ENCODE data around the gene GARIN1A. TPM values are rescaled to one million over a fixed set of nuclear protein-coding genes. Genes with fewer than 3 reads are reported as not detected.
"Not testable (repeated sequence)": the region's sequence is repeated elsewhere in the genome, so short reads cannot be mapped to it uniquely, and the experiment has no call there.

Gene GARIN1A
- 0.15 TPM for polyA plus RNA-seq (2013, experiment 1 of 2)
- not detected for polyA plus RNA-seq (2013, experiment 2 of 2)

GRCh38 chr7:128671992-128672391 is at the start of gene GARIN1A:
Gene GARIN1A, plus strand, starts transcription at chr7:128672292. Its CDS starts 106 bp downstream, at chr7:128672398.
- no peaks in the 10 kb centered on the region for H3K4me1 ChIP-seq (ENCODE audit: insufficient read depth, low read length)
- no peak within 1 kb of the TSS for H3K27ac ChIP-seq (ENCODE audit: low read depth, low read length)
- H3K9me3 ChIP-seq (ENCODE audit: insufficient read depth, low read depth, low read length) = no peaks in the 10 kb centered on the region
- no peak within 1 kb of the TSS for H3K9ac ChIP-seq (ENCODE audit: low read depth, low read length)
- H3K4me3 ChIP-seq (ENCODE audit: low read length) = no peak within 1 kb of the TSS
- no peaks in the 10 kb centered on the region for H3K27me3 ChIP-seq (ENCODE audit: insufficient read depth, low read length)
- WGBS = 84% methylated on average over 3 of the region's 4 CpGs
- no peaks in the 10 kb centered on the region for H3K36me3 ChIP-seq (ENCODE audit: insufficient read depth, low read length)

GRCh38 chr7:128627124-128627523 is 45.0 kb upstream of the GARIN1A start:
- H3K27me3 ChIP-seq (ENCODE audit: insufficient read depth, low read length); H3K4me3 ChIP-seq (ENCODE audit: low read length); H3K27ac ChIP-seq (ENCODE audit: low read depth, low read length); H3K9me3 ChIP-seq (ENCODE audit: insufficient read depth, low read depth, low read length); H3K4me1 ChIP-seq (ENCODE audit: insufficient read depth, low read length); H3K9ac ChIP-seq (ENCODE audit: low read depth, low read length): not testable (repeated sequence)
- H3K36me3 ChIP-seq (ENCODE audit: insufficient read depth, low read length) = peaks cover 58% of the 10 kb centered on the region
- no CpG with 5 or more reads among the region's 2 CpGs for WGBS

- peaks cover 32% of the 10 kb centered on the region for H3K36me3 ChIP-seq (ENCODE audit: insufficient read depth, low read length)
- not testable (repeated sequence) for H3K4me1 ChIP-seq (ENCODE audit: insufficient read depth, low read length); H3K27me3 ChIP-seq (ENCODE audit: insufficient read depth, low read length); H3K4me3 ChIP-seq (ENCODE audit: low read length); H3K9me3 ChIP-seq (ENCODE audit: insufficient read depth, low read depth, low read length); H3K9ac ChIP-seq (ENCODE audit: low read depth, low read length); H3K27ac ChIP-seq (ENCODE audit: low read depth, low read length)
- WGBS = 100% methylated on average over 3 of the region's 3 CpGs
These were observed 38.2 kb upstream of the GARIN1A start for GRCh38 chr7:128633915-128634314.

GRCh38 chr7:128645206-128645605 is 26.9 kb upstream of the GARIN1A start:
- peaks cover 10% of the 10 kb centered on the region for H3K36me3 ChIP-seq (ENCODE audit: insufficient read depth, low read length)
- not testable (repeated sequence) for H3K9ac ChIP-seq (ENCODE audit: low read depth, low read length); H3K9me3 ChIP-seq (ENCODE audit: insufficient read depth, low read depth, low read length); H3K27me3 ChIP-seq (ENCODE audit: insufficient read depth, low read length); H3K4me1 ChIP-seq (ENCODE audit: insufficient read depth, low read length); H3K4me3 ChIP-seq (ENCODE audit: low read length); H3K27ac ChIP-seq (ENCODE audit: low read depth, low read length)
- WGBS = 91% methylated on average over 5 of the region's 5 CpGs

- not testable (repeated sequence) for H3K4me3 ChIP-seq (ENCODE audit: low read length); H3K9ac ChIP-seq (ENCODE audit: low read depth, low read length); H3K9me3 ChIP-seq (ENCODE audit: insufficient read depth, low read depth, low read length); H3K27me3 ChIP-seq (ENCODE audit: insufficient read depth, low read length); H3K4me1 ChIP-seq (ENCODE audit: insufficient read depth, low read length); H3K27ac ChIP-seq (ENCODE audit: low read depth, low read length)
- H3K36me3 ChIP-seq (ENCODE audit: insufficient read depth, low read length) = peaks cover 13% of the 10 kb centered on the region
- 90% methylated on average over 4 of the region's 4 CpGs for WGBS
These were observed 26.2 kb upstream of the GARIN1A start for GRCh38 chr7:128645844-128646243.

GRCh38 chr7:128646877-128647276 is 25.2 kb upstream of the GARIN1A start:
- peaks cover 12% of the 10 kb centered on the region for H3K36me3 ChIP-seq (ENCODE audit: insufficient read depth, low read length)
- H3K27ac ChIP-seq (ENCODE audit: low read depth, low read length); H3K9me3 ChIP-seq (ENCODE audit: insufficient read depth, low read depth, low read length); H3K4me3 ChIP-seq (ENCODE audit: low read length); H3K9ac ChIP-seq (ENCODE audit: low read depth, low read length); H3K27me3 ChIP-seq (ENCODE audit: insufficient read depth, low read length); H3K4me1 ChIP-seq (ENCODE audit: insufficient read depth, low read length): not testable (repeated sequence)
- over 99% methylated on average over 5 of the region's 6 CpGs for WGBS

GRCh38 chr7:128651096-128651495 is 21.0 kb upstream of the GARIN1A start:
- not testable (repeated sequence) for H3K27ac ChIP-seq (ENCODE audit: low read depth, low read length); H3K27me3 ChIP-seq (ENCODE audit: insufficient read depth, low read length); H3K9me3 ChIP-seq (ENCODE audit: insufficient read depth, low read depth, low read length); H3K36me3 ChIP-seq (ENCODE audit: insufficient read depth, low read length); H3K4me3 ChIP-seq (ENCODE audit: low read length); H3K9ac ChIP-seq (ENCODE audit: low read depth, low read length); H3K4me1 ChIP-seq (ENCODE audit: insufficient read depth, low read length)
- WGBS = 98% methylated on average over 4 of the region's 6 CpGs

GRCh38 chr7:128652606-128653005 is 19.5 kb upstream of the GARIN1A start:
- WGBS = 96% methylated on average over 19 of the region's 24 CpGs
- H3K4me1 ChIP-seq (ENCODE audit: insufficient read depth, low read length); H3K27me3 ChIP-seq (ENCODE audit: insufficient read depth, low read length); H3K27ac ChIP-seq (ENCODE audit: low read depth, low read length); H3K36me3 ChIP-seq (ENCODE audit: insufficient read depth, low read length); H3K9me3 ChIP-seq (ENCODE audit: insufficient read depth, low read depth, low read length); H3K9ac ChIP-seq (ENCODE audit: low read depth, low read length); H3K4me3 ChIP-seq (ENCODE audit: low read length): not testable (repeated sequence)

- H3K4me3 ChIP-seq (ENCODE audit: low read length); H3K27ac ChIP-seq (ENCODE audit: low read depth, low read length); H3K27me3 ChIP-seq (ENCODE audit: insufficient read depth, low read length); H3K9ac ChIP-seq (ENCODE audit: low read depth, low read length); H3K36me3 ChIP-seq (ENCODE audit: insufficient read depth, low read length); H3K4me1 ChIP-seq (ENCODE audit: insufficient read depth, low read length); H3K9me3 ChIP-seq (ENCODE audit: insufficient read depth, low read depth, low read length): not testable (repeated sequence)
- WGBS = 95% methylated on average over 16 of the region's 16 CpGs
These were observed 18.9 kb upstream of the GARIN1A start for GRCh38 chr7:128653197-128653596.

GRCh38 chr7:128654080-128654479 is 18.0 kb upstream of the GARIN1A start:
- not testable (repeated sequence) for H3K4me1 ChIP-seq (ENCODE audit: insufficient read depth, low read length); H3K9me3 ChIP-seq (ENCODE audit: insufficient read depth, low read depth, low read length); H3K36me3 ChIP-seq (ENCODE audit: insufficient read depth, low read length); H3K27ac ChIP-seq (ENCODE audit: low read depth, low read length); H3K27me3 ChIP-seq (ENCODE audit: insufficient read depth, low read length); H3K9ac ChIP-seq (ENCODE audit: low read depth, low read length); H3K4me3 ChIP-seq (ENCODE audit: low read length)
- WGBS = 90% methylated on average over 19 of the region's 19 CpGs

GRCh38 chr7:128654501-128654900 is 17.6 kb upstream of the GARIN1A start:
- not testable (repeated sequence) for H3K27me3 ChIP-seq (ENCODE audit: insufficient read depth, low read length); H3K36me3 ChIP-seq (ENCODE audit: insufficient read depth, low read length); H3K27ac ChIP-seq (ENCODE audit: low read depth, low read length); H3K4me1 ChIP-seq (ENCODE audit: insufficient read depth, low read length); H3K4me3 ChIP-seq (ENCODE audit: low read length); H3K9ac ChIP-seq (ENCODE audit: low read depth, low read length); H3K9me3 ChIP-seq (ENCODE audit: insufficient read depth, low read depth, low read length)
- 95% methylated on average over 18 of the region's 18 CpGs for WGBS

- not testable (repeated sequence) for H3K4me3 ChIP-seq (ENCODE audit: low read length); H3K27ac ChIP-seq (ENCODE audit: low read depth, low read length); H3K27me3 ChIP-seq (ENCODE audit: insufficient read depth, low read length); H3K36me3 ChIP-seq (ENCODE audit: insufficient read depth, low read length); H3K9ac ChIP-seq (ENCODE audit: low read depth, low read length); H3K4me1 ChIP-seq (ENCODE audit: insufficient read depth, low read length)
- 95% methylated on average over 4 of the region's 5 CpGs for WGBS
- H3K9me3 ChIP-seq (ENCODE audit: insufficient read depth, low read depth, low read length) = peaks cover 23% of the 10 kb centered on the region
These were observed 13.7 kb upstream of the GARIN1A start for GRCh38 chr7:128658428-128658827.

Measured in HUES64 (cell line).